Heart right ventricle (tissue), 16 donors: ENCODE results near the gene MYO1E. TPM values are rescaled to one million over a fixed set of nuclear protein-coding genes. Genes with fewer than 3 reads are reported as not detected.

Experiments
- ATAC-seq, 8 donors: fragments of 200-7000 bp; cut with Tn5 transposase; one replicate each; pipeline ENCODE4 v1.9.1; 2020; ENCODE audit warnings: mild to moderate bottlenecking in 8 of 8, moderate library complexity in 8 of 8, moderate number of reproducible peaks in 1 of 8
- DNase-seq, 2 donors: peaks; one replicate each; pipeline ENCODE4 v3.0.0-alpha.2; 2020
- H3K27ac ChIP-seq, 10 donors: fragments of 200-600 bp; sonication (generic) in 2 of 10; one replicate each; pipeline versions ENCODE4 v1.5.0 to v1.8.0; 2020 to 2022; ENCODE audit warnings: mild to moderate bottlenecking in 3 of 10
- H3K27me3 ChIP-seq, 7 donors: fragments of 200-600 bp; one replicate each; pipeline ENCODE4 v1.8.0; 2021 to 2022; ENCODE audit warnings: mild to moderate bottlenecking in 2 of 7
- H3K36me3 ChIP-seq, 9 donors: fragments of 200-600 bp; sonication (generic) in 1 of 9; one replicate each; pipeline versions ENCODE4 v1.5.0 to v1.8.0; 2020 to 2022; ENCODE audit warnings: mild to moderate bottlenecking in 2 of 9
- H3K4me1 ChIP-seq, 9 donors: fragments of 200-600 bp; sonication (generic) in 1 of 9; one replicate each; pipeline versions ENCODE4 v1.5.0 to v1.8.0; 2020 to 2022; ENCODE audit warnings: mild to moderate bottlenecking in 4 of 9
- H3K4me3 ChIP-seq, 10 donors: fragments of 200-600 bp; sonication (generic) in 2 of 10; one replicate each; pipeline versions ENCODE4 v1.5.0 to v1.8.0; 2020 to 2022; ENCODE audit warnings: mild to moderate bottlenecking in 7 of 10, moderate library complexity in 2 of 10
- H3K9me3 ChIP-seq, 11 donors: fragments of 200-600 bp in 10 of 11; sonication (generic) in 2 of 11; one replicate each; pipeline versions ENCODE4 v1.5.0 to v1.8.0; 2013 to 2022; ENCODE audit warnings: mild to moderate bottlenecking in 2 of 11, control low read depth in 1 of 11, moderate library complexity in 1 of 11
- WGBS, 2 donors: extraction: QIAGEN DNeasy Blood & Tissue Kit; methylation state at CpG; one replicate each; pipeline ENCODE4 v1.1.7; 2013; ENCODE audit warnings: inconsistent platforms in 1 of 2; 5-methylcytosine and 5-hydroxymethylcytosine counted together
- intact Hi-C, 10 donors: fragments of 100-400 bp; cut with DNase I; formaldehyde crosslinking; loops; one replicate each; pipeline versions ENCODE4 v1.11.1 to v1.14.2; 2022
- polyA plus RNA-seq, 2 donors: library from polyadenylated mRNA; stranded (reverse); fragments of 200-250 nt; gene quantifications; one replicate each; pipeline ENCODE4 v1.2.3, GENCODE V29; 2013
- total RNA-seq, 10 donors: library from RNA; stranded (reverse); fragmentation: NEBNext Ultra II Directional in 3 of 10; extraction: Animal tissue kit (Norgen Biotek cat#: 25700) in 3 of 10; gene quantifications; one replicate each; pipeline versions ENCODE4 v1.2.1 to v1.2.4, GENCODE V29; 2021 to 2023
- TF ChIP-seq, protein P1 (sequence below), 9 donors: fragments of 200-600 bp; sonication (generic) in 2 of 9; IDR thresholded peaks; one replicate each; pipeline versions ENCODE4 v1.5.0 to v1.8.0; 2021 to 2022; ENCODE audit warnings: antibody characterized with exemption in 9 of 9, mild to moderate bottlenecking in 5 of 9, moderate library complexity in 1 of 9
- donor health status: Arrhythmogenic right ventricular cardiomyopathy.
- donor health status: ischemic (EF 13 %, LVEDD 7.1; RV severe dilation, severe dysfunction).
- donor health status: healthy with polysubstance abuse.
- donor health status: DM: no; HTN: yes; CAD: no.
- donor health status: DM: no; HTN: no; CAD: no.
- donor health status: ischemic (EF 25% LVEDD 6.9; RV normal size, moderate dysfunction).
- donor health status: ischemic (EF 25% LVEDD 5.7; RV mildly dilated, moderate dysfunction).
- donor health status: healthy.
- donor health status: DM: yes; HTN: yes; CAD: no.
- donor health status: Ischemic cardiomyopathy.
- donor health status: ischemic (EF 35%, LVEDD 5.7; RV mildly dilated, moderate dysfunction).
- donor health status: nonischemic (EF 11% LVEDD 7.7; RV severe dilation, severe dysfunction).
- donor health status: DM: yes; HTN: yes; CAD: no.
- donor health status: PGD.
- donor health status: ischemic (EF 29% LVEDD 5.4; RV normal size, mild dysfunction).
- donor health status: nonischemic (EF 23%, LVEDD 6.1; RV moderate dilation, normal function).

Gene MYO1E
- total and polyA plus RNA-seq, 12 donors: 9.3 to 75.3 (median 27.4) TPM

DNA sequence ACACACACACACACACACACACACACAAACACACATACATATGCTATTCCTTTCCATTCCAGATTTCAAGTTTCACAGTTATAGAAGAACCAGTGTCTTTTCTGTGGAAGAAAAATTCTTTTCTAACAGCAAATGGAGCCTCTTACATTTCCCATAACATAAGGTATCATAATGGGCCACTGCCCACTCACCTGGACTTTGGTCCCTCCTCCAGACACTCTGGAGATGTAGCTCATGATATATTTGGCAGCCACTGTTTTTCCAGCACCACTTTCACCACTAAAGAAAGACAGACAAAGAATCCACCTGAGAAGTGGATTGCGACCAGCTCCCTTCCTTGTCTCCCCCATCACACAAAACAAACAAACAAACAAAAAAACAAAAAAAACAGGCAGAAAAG, 136.3 kb downstream of the MYO1E start:
- H3K4me3 ChIP-seq: no peak overlapping the region
- ATAC-seq: no peak
- H3K9me3 ChIP-seq: no peaks in the 10 kb centered on the region
- TF ChIP-seq, protein P1, sequence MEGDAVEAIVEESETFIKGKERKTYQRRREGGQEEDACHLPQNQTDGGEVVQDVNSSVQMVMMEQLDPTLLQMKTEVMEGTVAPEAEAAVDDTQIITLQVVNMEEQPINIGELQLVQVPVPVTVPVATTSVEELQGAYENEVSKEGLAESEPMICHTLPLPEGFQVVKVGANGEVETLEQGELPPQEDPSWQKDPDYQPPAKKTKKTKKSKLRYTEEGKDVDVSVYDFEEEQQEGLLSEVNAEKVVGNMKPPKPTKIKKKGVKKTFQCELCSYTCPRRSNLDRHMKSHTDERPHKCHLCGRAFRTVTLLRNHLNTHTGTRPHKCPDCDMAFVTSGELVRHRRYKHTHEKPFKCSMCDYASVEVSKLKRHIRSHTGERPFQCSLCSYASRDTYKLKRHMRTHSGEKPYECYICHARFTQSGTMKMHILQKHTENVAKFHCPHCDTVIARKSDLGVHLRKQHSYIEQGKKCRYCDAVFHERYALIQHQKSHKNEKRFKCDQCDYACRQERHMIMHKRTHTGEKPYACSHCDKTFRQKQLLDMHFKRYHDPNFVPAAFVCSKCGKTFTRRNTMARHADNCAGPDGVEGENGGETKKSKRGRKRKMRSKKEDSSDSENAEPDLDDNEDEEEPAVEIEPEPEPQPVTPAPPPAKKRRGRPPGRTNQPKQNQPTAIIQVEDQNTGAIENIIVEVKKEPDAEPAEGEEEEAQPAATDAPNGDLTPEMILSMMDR (IDR thresholded peaks at IDR 0.05): no peak
- 88 to 95% methylated on average over 1 of the region's 1 CpG for WGBS, 2 donors
- peaks cover 5 to 54% (median 35%) of the 10 kb centered on the region in 9 donors for H3K4me1 ChIP-seq
- intact Hi-C loops: no loop called here
- no peaks in the 10 kb centered on the region for H3K27me3 ChIP-seq
- DNase-seq: no peak
- peaks cover 0 to 4% (median 0%) of the 10 kb centered on the region in 9 donors for H3K36me3 ChIP-seq
- H3K27ac ChIP-seq: peak overlapping the region in 5 of 10 donors; percentile 18 to 57 (median 35)

GRCh38 chr15:59232476-59232875, 140.2 kb downstream of the MYO1E start:
- peak in 6 of 8 donors; percentile 49 to 80 (median 66) for ATAC-seq
- Histone ChIP-seq H3K4me3 (no peak overlapping the region), H3K36me3 (peaks cover 0 to 10% (median 0%) of the 10 kb centered on the region in 9 donors), H3K9me3 (no peaks in the 10 kb centered on the region), H3K27ac (peak overlapping the region in 1 of 10 donors; percentile 5), H3K4me1 (peaks cover 5 to 47% (median 27%) of the 10 kb centered on the region in 9 donors), H3K27me3 (no peaks in the 10 kb centered on the region)
- TF ChIP-seq, protein P1 (IDR thresholded peaks at IDR 0.05): no peak
- no peak for DNase-seq
- intact Hi-C loops: no loop called here
- WGBS, 2 donors: 30 to 48% methylated on average over 1 of the region's 1 CpG

DNA sequence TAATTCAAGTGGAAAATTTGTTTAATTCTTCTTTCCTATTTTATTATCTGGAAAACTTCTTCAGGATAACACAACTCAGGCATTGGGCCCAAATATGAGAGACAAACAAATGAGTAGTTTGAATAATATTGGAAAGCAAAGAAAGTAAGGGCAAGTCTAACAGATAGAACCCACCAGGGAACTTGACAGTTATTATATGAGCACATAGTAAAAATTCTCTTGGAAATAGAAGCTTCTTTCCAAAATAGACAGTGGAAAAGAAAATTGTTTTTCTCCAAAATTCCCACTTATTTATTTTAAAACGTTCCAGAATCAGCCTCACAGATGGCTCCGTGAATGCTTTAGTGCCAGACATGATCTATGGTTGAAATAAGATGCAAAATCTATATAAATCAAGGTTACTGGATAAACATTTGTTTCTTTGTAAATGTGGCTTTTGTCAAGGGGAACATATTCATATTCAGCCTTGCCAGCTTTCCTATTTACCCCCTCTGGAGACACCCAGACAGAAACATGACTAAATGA, 142.1 kb downstream of the MYO1E start:
- intact Hi-C loops: no loop called here
- H3K4me1 ChIP-seq: peaks cover 5 to 36% (median 17%) of the 10 kb centered on the region in 9 donors
- TF ChIP-seq, protein P1 (IDR thresholded peaks at IDR 0.05): no peak
- ATAC-seq: no peak
- no peak for DNase-seq
- H3K27ac ChIP-seq: no peak overlapping the region
- 71 to 74% methylated on average over 2 of the region's 2 CpGs for WGBS, 2 donors
- no peaks in the 10 kb centered on the region for H3K9me3 ChIP-seq
- no peaks in the 10 kb centered on the region for H3K27me3 ChIP-seq
- H3K4me3 ChIP-seq: no peak overlapping the region
- H3K36me3 ChIP-seq: peaks cover 0 to 26% (median 0%) of the 10 kb centered on the region in 9 donors

GRCh38 chr15:59229453-59229852, 143.2 kb downstream of the MYO1E start:
- peaks cover 0 to 30% (median 0%) of the 10 kb centered on the region in 9 donors for H3K36me3 ChIP-seq
- no peaks in the 10 kb centered on the region for H3K9me3 ChIP-seq
- DNase-seq: no peak
- H3K27me3 ChIP-seq: no peaks in the 10 kb centered on the region
- H3K27ac ChIP-seq: no peak overlapping the region
- TF ChIP-seq, protein P1 (IDR thresholded peaks at IDR 0.05): no peak
- no peak for ATAC-seq
- peaks cover 7 to 47% (median 29%) of the 10 kb centered on the region in 9 donors for H3K4me1 ChIP-seq
- 87% methylated on average over 3 of the region's 3 CpGs for WGBS, 2 donors
- no peak overlapping the region for H3K4me3 ChIP-seq
- intact Hi-C loops: no loop called here
